Measurements from ENCODE around the gene DNAJC11. TPM values are rescaled to one million over a fixed set of nuclear protein-coding genes. Genes with fewer than 3 reads are reported as not detected.

The DNAJC11 gene
- total RNA-seq, 1 experiment from 2014 or later, result 75.6 TPM

DNA sequence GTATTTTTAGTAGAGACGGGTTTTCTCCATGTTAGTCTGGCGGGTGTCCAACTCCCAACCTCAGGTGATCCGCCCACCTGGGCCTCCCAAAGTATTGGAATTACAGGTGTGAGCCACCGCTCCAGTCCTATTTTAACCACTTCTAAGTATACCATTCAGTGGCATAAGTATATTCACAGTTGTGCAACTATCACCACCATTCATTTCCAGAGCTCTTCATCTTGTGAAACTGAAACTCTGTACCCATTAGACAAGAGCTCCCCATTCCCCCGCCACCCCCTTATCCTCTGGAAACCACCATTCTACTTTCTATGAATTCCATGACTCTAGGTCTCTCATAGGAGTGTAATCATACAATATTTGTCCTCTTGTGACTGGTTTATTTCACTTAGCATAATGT is 43.5 kb upstream of the DNAJC11 start:
- Histone ChIP-seq H3K4me3 (replicated peaks in 1 of 2; ENCODE audit: low read depth in 1 of 2, low read length in 2 of 2) (no peak overlapping the region), H3K4me2 (ENCODE audit: low read length) (no peak overlapping the region), H3K36me3 (ENCODE audit: control insufficient read depth in 1 of 2, insufficient read depth in 2 of 2, low read length in 2 of 2) (no peaks in the 10 kb centered on the region), H2AFZ (ENCODE audit: low read depth, low read length, poor library complexity, severe bottlenecking) (no peak overlapping the region), H3K9ac (ENCODE audit: low read length) (no peak overlapping the region), H4K20me1 (ENCODE audit: insufficient read depth) (no peaks in the 10 kb centered on the region), H3K9me2 (ENCODE audit: insufficient read depth) (no peaks in the 10 kb centered on the region), H3K4me1 (ENCODE audit: control insufficient read depth in 1 of 2, insufficient read depth in 2 of 2, low read length in 2 of 2) (no peaks in the 10 kb centered on the region), H3K9me3 (ENCODE audit: control insufficient read depth in 1 of 2, insufficient read depth in 1 of 2, low read depth in 1 of 2, low read length in 2 of 2) (no peaks in the 10 kb centered on the region), H3K27ac (ENCODE audit: low read depth, low read length) (no peak overlapping the region), H3K27me3 (ENCODE audit: insufficient read depth, low read length) (no peaks in the 10 kb centered on the region; the same call in 1 of the 2 replicates), H3K79me2 (ENCODE audit: insufficient read depth, low read length) (no peaks in the 10 kb centered on the region)
- ChIA-PET CTCF (no interaction called here), RAD21 (ENCODE audit: low non-redundant PET in 1 of 2, low total read pairs in 2 of 2, uncharacterized antibody in 2 of 2, unreplicated experiment in 2 of 2) (no interaction called here), POLR2A (no interaction called here)
- no TSS peak for BruUV-seq (replicated peaks)
- DNase-seq (ENCODE audit: low read depth, low spot score) (no peak), ATAC-seq (no peak)
- TF ChIP-seq SIN3A (IDR thresholded peaks at IDR 0.05; ENCODE audit: low read depth) (no peak), MAX (IDR thresholded peaks at IDR 0.05) (no peak), SRF (IDR thresholded peaks at IDR 0.05; ENCODE audit: low read depth) (no peak), YY1 (IDR thresholded peaks at IDR 0.05; ENCODE audit: extremely low read depth, insufficient replicate concordance, low read depth, low read length) (no peak), POLR2AphosphoS5 (IDR thresholded peaks at IDR 0.05; ENCODE audit: low read depth, low read length) (no peak), POLR2A (IDR thresholded peaks at IDR 0.05; ENCODE audit: borderline replicate concordance, extremely low read depth, insufficient read depth, insufficient read length) (no peak), ELF1 (IDR thresholded peaks at IDR 0.05; ENCODE audit: borderline replicate concordance, low read depth) (no peak), ZNF274 (IDR thresholded peaks at IDR 0.05; ENCODE audit: low read depth, low read length) (no peak), REST (IDR thresholded peaks at IDR 0.05; ENCODE audit: low read depth) (no peak), CBX3 (IDR thresholded peaks at IDR 0.05; ENCODE audit: low read depth) (no peak), ZBTB33 (IDR thresholded peaks at IDR 0.05; ENCODE audit: extremely low read depth, insufficient replicate concordance, low read length) (no peak), EZH2 (IDR thresholded peaks at IDR 0.05) (no peak), ZFX (IDR thresholded peaks at IDR 0.05) (no peak), CEBPB (IDR thresholded peaks at IDR 0.05; ENCODE audit: low read depth) (no peak), FOSL1 (IDR thresholded peaks at IDR 0.05; ENCODE audit: low read depth) (no peak), EGR1 (IDR thresholded peaks at IDR 0.05; ENCODE audit: low read depth) (no peak), JUND (IDR thresholded peaks at IDR 0.05) (no peak)
- TF ChIP-seq, protein P1, sequence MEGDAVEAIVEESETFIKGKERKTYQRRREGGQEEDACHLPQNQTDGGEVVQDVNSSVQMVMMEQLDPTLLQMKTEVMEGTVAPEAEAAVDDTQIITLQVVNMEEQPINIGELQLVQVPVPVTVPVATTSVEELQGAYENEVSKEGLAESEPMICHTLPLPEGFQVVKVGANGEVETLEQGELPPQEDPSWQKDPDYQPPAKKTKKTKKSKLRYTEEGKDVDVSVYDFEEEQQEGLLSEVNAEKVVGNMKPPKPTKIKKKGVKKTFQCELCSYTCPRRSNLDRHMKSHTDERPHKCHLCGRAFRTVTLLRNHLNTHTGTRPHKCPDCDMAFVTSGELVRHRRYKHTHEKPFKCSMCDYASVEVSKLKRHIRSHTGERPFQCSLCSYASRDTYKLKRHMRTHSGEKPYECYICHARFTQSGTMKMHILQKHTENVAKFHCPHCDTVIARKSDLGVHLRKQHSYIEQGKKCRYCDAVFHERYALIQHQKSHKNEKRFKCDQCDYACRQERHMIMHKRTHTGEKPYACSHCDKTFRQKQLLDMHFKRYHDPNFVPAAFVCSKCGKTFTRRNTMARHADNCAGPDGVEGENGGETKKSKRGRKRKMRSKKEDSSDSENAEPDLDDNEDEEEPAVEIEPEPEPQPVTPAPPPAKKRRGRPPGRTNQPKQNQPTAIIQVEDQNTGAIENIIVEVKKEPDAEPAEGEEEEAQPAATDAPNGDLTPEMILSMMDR (IDR thresholded peaks at IDR 0.05 in 2 of 3, conservative IDR thresholded peaks at IDR 0.05 in 1 of 3; ENCODE audit: borderline replicate concordance in 1 of 3, insufficient read depth in 1 of 3, low read depth in 2 of 3, low read length in 2 of 3), result no peak
- TF ChIP-seq, protein P2, sequence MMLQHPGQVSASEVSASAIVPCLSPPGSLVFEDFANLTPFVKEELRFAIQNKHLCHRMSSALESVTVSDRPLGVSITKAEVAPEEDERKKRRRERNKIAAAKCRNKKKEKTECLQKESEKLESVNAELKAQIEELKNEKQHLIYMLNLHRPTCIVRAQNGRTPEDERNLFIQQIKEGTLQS (IDR thresholded peaks at IDR 0.05), result no peak
- intact Hi-C loops (cut with micrococcal nuclease), result no loop called here

Measured in HCT116 (cell line).